ENCODE data around the gene FAM222A. TPM values are rescaled to one million over a fixed set of nuclear protein-coding genes. Genes with fewer than 3 reads are reported as not detected.

Gene FAM222A
- total RNA-seq, 1 experiment from 2014 or later, result 3.7 TPM

DNA sequence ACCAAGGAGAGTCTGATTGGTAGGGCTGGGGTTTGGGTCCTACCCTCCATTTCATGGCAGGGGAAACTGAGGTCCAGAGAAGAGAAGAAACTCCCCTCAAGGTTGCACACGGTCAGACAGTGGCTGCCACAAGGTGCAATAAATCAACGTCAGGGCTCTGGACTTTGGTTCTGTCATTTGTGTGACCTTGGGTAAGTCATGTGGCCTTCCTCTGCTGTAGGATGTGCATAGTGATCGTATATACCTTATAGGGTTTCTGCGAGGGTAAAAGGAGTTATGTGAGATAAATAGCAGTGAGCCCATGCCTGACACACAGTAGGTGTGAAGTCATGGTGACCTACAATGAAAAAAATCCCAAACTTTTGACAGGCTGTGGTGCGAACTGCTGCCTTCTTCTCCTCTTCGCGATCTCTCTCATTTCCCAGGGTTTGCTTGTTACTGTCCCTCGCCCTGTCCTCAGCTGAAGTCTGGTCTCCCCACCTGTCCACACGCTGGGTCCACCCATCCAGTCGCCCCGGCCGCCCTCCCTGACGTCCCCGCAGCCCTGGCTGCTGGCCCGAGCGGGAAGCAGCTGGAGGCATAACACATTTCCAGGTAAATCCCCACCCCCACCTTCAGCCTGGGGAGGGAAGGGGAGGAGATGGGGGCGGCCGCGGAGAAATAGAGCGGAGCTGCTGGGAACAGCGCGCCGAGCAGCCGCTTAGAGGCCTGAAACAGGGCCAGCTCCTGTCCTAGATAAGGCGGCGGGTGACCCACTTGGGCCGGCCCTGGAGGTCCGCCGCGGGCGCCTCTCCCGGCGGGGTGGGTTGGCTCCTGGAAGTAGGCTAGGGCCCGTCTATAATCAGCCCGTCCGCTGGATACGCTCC lies 1.8 kb upstream of the FAM222A start (continued):
- TF ChIP-seq, protein P1, sequence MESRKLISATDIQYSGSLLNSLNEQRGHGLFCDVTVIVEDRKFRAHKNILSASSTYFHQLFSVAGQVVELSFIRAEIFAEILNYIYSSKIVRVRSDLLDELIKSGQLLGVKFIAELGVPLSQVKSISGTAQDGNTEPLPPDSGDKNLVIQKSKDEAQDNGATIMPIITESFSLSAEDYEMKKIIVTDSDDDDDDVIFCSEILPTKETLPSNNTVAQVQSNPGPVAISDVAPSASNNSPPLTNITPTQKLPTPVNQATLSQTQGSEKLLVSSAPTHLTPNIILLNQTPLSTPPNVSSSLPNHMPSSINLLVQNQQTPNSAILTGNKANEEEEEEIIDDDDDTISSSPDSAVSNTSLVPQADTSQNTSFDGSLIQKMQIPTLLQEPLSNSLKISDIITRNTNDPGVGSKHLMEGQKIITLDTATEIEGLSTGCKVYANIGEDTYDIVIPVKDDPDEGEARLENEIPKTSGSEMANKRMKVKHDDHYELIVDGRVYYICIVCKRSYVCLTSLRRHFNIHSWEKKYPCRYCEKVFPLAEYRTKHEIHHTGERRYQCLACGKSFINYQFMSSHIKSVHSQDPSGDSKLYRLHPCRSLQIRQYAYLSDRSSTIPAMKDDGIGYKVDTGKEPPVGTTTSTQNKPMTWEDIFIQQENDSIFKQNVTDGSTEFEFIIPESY (IDR thresholded peaks at IDR 0.05; ENCODE audit: extremely low read depth, insufficient replicate concordance, low read length), result no peak
- TF ChIP-seq CBX3 (IDR thresholded peaks at IDR 0.05; ENCODE audit: low read depth) (no peak), EGR1 (IDR thresholded peaks at IDR 0.05; ENCODE audit: low read depth) (no peak), SRF (IDR thresholded peaks at IDR 0.05; ENCODE audit: low read depth) (no peak), ZFX (IDR thresholded peaks at IDR 0.05) (no peak)
- TF ChIP-seq, protein P2, sequence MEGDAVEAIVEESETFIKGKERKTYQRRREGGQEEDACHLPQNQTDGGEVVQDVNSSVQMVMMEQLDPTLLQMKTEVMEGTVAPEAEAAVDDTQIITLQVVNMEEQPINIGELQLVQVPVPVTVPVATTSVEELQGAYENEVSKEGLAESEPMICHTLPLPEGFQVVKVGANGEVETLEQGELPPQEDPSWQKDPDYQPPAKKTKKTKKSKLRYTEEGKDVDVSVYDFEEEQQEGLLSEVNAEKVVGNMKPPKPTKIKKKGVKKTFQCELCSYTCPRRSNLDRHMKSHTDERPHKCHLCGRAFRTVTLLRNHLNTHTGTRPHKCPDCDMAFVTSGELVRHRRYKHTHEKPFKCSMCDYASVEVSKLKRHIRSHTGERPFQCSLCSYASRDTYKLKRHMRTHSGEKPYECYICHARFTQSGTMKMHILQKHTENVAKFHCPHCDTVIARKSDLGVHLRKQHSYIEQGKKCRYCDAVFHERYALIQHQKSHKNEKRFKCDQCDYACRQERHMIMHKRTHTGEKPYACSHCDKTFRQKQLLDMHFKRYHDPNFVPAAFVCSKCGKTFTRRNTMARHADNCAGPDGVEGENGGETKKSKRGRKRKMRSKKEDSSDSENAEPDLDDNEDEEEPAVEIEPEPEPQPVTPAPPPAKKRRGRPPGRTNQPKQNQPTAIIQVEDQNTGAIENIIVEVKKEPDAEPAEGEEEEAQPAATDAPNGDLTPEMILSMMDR (IDR thresholded peaks at IDR 0.05 in 2 of 3, conservative IDR thresholded peaks at IDR 0.05 in 1 of 3; ENCODE audit: borderline replicate concordance in 1 of 3, insufficient read depth in 1 of 3, low read depth in 2 of 3, low read length in 2 of 3), result no peak
